CD4-positive, alpha-beta T cell treated with Interleukin-15 for 4 hours (primary cell): ENCODE data around the gene PRAMEF25.
"Not testable (repeated sequence)": the region's sequence is repeated elsewhere in the genome, so short reads cannot be mapped to it uniquely, and the experiment has no call there.

Experiments
- DNase-seq: peaks from one replicate; pipeline ENCODE4 v3.0.0-alpha.2; 2020; ENCODE audit warnings: low spot score

Gene PRAMEF25

DNA sequence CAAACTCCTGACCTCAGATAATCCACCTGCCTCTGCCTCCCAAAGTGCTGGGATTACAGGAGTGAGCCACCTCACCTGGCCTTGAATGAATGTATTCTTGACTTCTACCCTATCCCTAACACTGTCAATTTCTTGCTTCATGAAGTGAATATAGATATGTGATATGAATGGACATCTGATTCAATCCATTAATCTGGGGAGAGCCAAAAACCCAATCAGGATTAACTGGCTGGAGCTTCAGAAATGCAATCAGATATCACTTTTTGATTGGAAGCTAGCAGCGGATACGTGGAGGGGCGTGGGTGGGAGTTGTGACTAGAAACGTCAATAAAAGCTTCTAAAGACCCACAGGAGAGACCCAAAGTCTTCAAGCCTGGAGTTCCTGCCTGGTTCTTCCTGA, at the start of gene PRAMEF25:
PRAMEF25 (plus strand) TSS at position 301 of the 400 bp plus-strand sequence. CDS start 2,920 bp downstream, outside the sequence.
- not testable (repeated sequence) for DNase-seq

DNA sequence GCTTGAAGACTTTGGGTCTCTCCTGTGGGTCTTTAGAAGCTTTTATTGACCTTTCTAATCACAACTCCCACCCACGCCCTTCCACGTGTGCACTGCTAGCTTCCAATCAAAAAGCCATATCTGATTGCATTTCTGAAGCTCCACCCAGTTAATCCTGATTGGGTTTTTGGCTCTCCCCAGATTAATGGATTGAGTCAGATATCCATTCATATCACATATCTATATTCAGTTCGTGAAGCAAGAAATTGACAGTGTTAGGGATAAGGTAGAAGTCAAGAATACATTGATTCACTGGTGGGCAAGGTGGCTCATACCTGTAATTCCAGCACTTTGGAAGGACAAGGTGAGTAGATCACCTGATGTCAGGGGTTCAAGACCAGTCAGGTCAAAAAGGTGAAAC, 14.1 kb upstream of the PRAMEF25 start, which contains the start of gene PRAMEF27:
PRAMEF27 (minus strand) TSS at position 101 of the 400 bp plus-strand sequence. CDS start 2,916 bp downstream, outside the sequence.
- DNase-seq, result not testable (repeated sequence)

DNA sequence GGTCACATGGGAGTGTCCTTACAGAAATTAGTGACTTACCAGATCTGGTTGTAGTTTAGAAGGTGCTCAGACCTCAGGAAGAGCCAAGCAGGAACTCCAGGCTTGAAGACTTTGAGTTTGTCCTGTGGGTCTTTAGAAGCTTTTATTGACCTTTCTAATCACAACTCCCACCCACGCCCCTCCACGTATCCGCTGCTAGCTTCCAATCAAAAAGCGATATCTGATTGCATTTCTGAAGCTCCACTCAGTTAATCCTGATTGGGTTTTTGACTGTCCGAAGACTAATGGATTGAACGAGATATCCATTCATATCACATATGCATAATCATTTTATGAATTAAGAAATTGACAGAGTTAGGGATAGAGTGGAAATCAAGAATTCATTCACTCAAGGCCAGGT, 46.2 kb downstream of the PRAMEF25 start, which contains the start of gene HNRNPCL2:
HNRNPCL2 (minus strand) TSS at position 101 of the 400 bp plus-strand sequence. CDS start 454 bp downstream, outside the sequence.
- not testable (repeated sequence) for DNase-seq
